HepG2 (cell line): ENCODE measurements around the gene SDK1. TPM values are rescaled to one million over a fixed set of nuclear protein-coding genes. Genes with fewer than 3 reads are reported as not detected.

Experiments used
- ATAC-seq: fragments of 200-7000 bp; cut with Tn5 transposase; 3 replicates; pipeline ENCODE4 v1.9.1; 2020; ENCODE audit warnings: mild to moderate bottlenecking, moderate library complexity
- BruUV-seq: library from RNA; stranded (reverse); fragments of 400-500 nt; replicated peaks from 2 replicates; lab custom pipeline; 2021; lab: Mats Ljungman, UMichigan
- CTCF ChIA-PET: fragments of 300-600 bp; formaldehyde crosslinking; extraction: SDS; loops from one replicate; lab custom pipeline; 2021; ENCODE audit warnings: low total read pairs, inconsistent platforms, low intra/inter-chr PET ratio; lab: Yijun Ruan, JAX
- POLR2A ChIA-PET: fragments of 350-600 bp; sonication (Branson Sonifier 250); formaldehyde crosslinking; loops from one replicate; lab custom pipeline; 2020; ENCODE audit warnings: antibody characterized with exemption, inconsistent platforms; lab: Yijun Ruan, JAX
- DNase-seq: peaks from one replicate; pipeline ENCODE4 v3.0.0-alpha.2; 2015; ENCODE audit warnings: low spot score
- FAIRE-seq: peaks from 3 replicates; lab custom pipeline; 2011; peaks lifted over from hg19 to GRCh38; lab: Jason Lieb, UNC
- H2AFZ ChIP-seq: one replicate; pipeline ENCODE4 v1.6.1; 2011; ENCODE audit warnings: low read length, inconsistent platforms
- H3K27ac ChIP-seq: fragments of 300-600 bp; 3 replicates; pipeline ENCODE4 v1.8.0; 2011; ENCODE audit warnings: mixed run types, mild to moderate bottlenecking, mixed read lengths, low read length, inconsistent platforms; ENCODE audit not compliant: insufficient read depth; ENCODE audit errors: extremely low read length
- H3K27me3 ChIP-seq, 2 experiments: fragments of 200-600 bp in 1 of 2; 2 replicates in 1 of 2; 3 replicates in 1 of 2; pipeline versions ENCODE4 v1.6.0 to v1.8.0; 2011; ENCODE audit warnings: low read length in 2 of 2, mild to moderate bottlenecking in 2 of 2, moderate library complexity in 2 of 2, inconsistent platforms in 1 of 2; ENCODE audit not compliant: insufficient read depth in 2 of 2, control insufficient read depth in 1 of 2
- H3K36me3 ChIP-seq, 2 experiments: fragments of 200-600 bp in 1 of 2; replicated peaks in 1 of 2; 2 replicates in 1 of 2; 3 replicates in 1 of 2; pipeline versions ENCODE4 v1.5.1 to v1.8.0; 2011; ENCODE audit warnings: low read length in 2 of 2, inconsistent platforms in 1 of 2; ENCODE audit not compliant: insufficient read depth in 2 of 2, control insufficient read depth in 1 of 2
- H3K4me1 ChIP-seq: 2 replicates; pipeline ENCODE4 v1.5.1; 2012; ENCODE audit warnings: low read length, inconsistent platforms; ENCODE audit not compliant: insufficient read depth
- H3K4me2 ChIP-seq: 2 replicates; pipeline ENCODE4 v1.6.0; 2011; ENCODE audit warnings: low read depth, low read length, inconsistent platforms
- H3K4me3 ChIP-seq, 3 experiments: fragments of 200-600 bp in 1 of 3; sonication (generic), shearing (Covaris generic) in 1 of 3; replicated peaks in 1 of 3; 2 replicates each; pipeline ENCODE4 v1.5.1; 2011 to 2016; ENCODE audit warnings: low read length in 3 of 3, inconsistent platforms in 2 of 3, low read depth in 2 of 3, mild to moderate bottlenecking in 2 of 3, control low read depth in 1 of 3, mixed read lengths in 1 of 3; ENCODE audit not compliant: insufficient read depth in 1 of 3
- H3K79me2 ChIP-seq: one replicate; pipeline ENCODE4 v1.6.1; 2011; ENCODE audit warnings: low read length, inconsistent platforms; ENCODE audit not compliant: insufficient read depth
- H3K9ac ChIP-seq: 2 replicates; pipeline ENCODE4 v1.6.0; 2011; ENCODE audit warnings: mild to moderate bottlenecking, low read depth, low read length, inconsistent platforms; ENCODE audit not compliant: insufficient read depth
- H3K9me3 ChIP-seq: 2 replicates; pipeline ENCODE4 v1.5.1; 2012; ENCODE audit warnings: mild to moderate bottlenecking, low read length
- H4K20me1 ChIP-seq: 2 replicates; pipeline ENCODE4 v1.6.0; 2011; ENCODE audit warnings: inconsistent platforms, mild to moderate bottlenecking, low read length, moderate library complexity; ENCODE audit not compliant: insufficient read depth
- FOXP4 ChIP-seq: sonication (generic); formaldehyde crosslinking; IDR thresholded peaks from 2 replicates; pipeline ENCODE4 v1.4.0; 2020; ENCODE audit warnings: missing genetic modification reagents
- RFXAP ChIP-seq: sonication (generic); formaldehyde crosslinking; IDR thresholded peaks from 2 replicates; pipeline ENCODE4 v1.4.0; 2020; ENCODE audit warnings: missing genetic modification reagents, borderline replicate concordance
- SKIL ChIP-seq: sonication (generic); formaldehyde crosslinking; IDR thresholded peaks from 2 replicates; pipeline ENCODE4 v1.8.0; 2022; ENCODE audit warnings: missing genetic modification reagents, mild to moderate bottlenecking, moderate library complexity, borderline replicate concordance
- SNAPC5 ChIP-seq: sonication (generic); formaldehyde crosslinking; IDR thresholded peaks from 2 replicates; pipeline ENCODE4 v1.8.1; 2023; ENCODE audit warnings: mild to moderate bottlenecking, missing genetic modification reagents, borderline replicate concordance
- TAF1 ChIP-seq: sonication (generic); formaldehyde crosslinking; IDR thresholded peaks from 2 replicates; pipeline ENCODE4 v1.4.0; 2020; ENCODE audit warnings: missing genetic modification reagents
- ZNF225 ChIP-seq: sonication (generic); formaldehyde crosslinking; IDR thresholded peaks from 2 replicates; pipeline ENCODE4 v1.4.0; 2020; ENCODE audit warnings: mild to moderate bottlenecking, missing genetic modification reagents
- ZNF350 ChIP-seq: sonication (generic); formaldehyde crosslinking; IDR thresholded peaks from 2 replicates; pipeline ENCODE4 v1.4.0; 2020; ENCODE audit warnings: mild to moderate bottlenecking, low read depth, missing genetic modification reagents, borderline replicate concordance
- ZNF513 ChIP-seq: sonication (generic); formaldehyde crosslinking; conservative IDR thresholded peaks from 2 replicates; pipeline ENCODE4 v1.5.0; 2020; ENCODE audit warnings: missing genetic modification reagents
- ZNF720 ChIP-seq: sonication (generic); formaldehyde crosslinking; IDR thresholded peaks from 2 replicates; pipeline ENCODE4 v1.4.0; 2020; ENCODE audit warnings: missing genetic modification reagents
- ZNF770 ChIP-seq: sonication (generic); formaldehyde crosslinking; IDR thresholded peaks from 2 replicates; pipeline ENCODE4 v1.5.0; 2020; ENCODE audit warnings: mild to moderate bottlenecking, missing genetic modification reagents
- WGBS: methylation state at CpG from one replicate; pipeline ENCODE4 v1.1.6; 2017; ENCODE audit warnings: low lambda C conversion rate; 5-methylcytosine and 5-hydroxymethylcytosine counted together
- in situ Hi-C: cut with HindIII; loops from 2 replicates; pipeline ENCODE4 v1.10.0; 2017; ENCODE audit warnings: low pct_unique_long_range_greater_than_20kb; ENCODE audit not compliant: extremely low pct_ligation_motif_present
- intact Hi-C: fragments of 100-400 bp; cut with micrococcal nuclease; formaldehyde crosslinking; loops from one replicate; pipeline ENCODE4 v1.10.0; 2022; ENCODE audit not compliant: unreplicated experiment
- polyA plus RNA-seq, 8 experiments: library from polyadenylated mRNA; depleted of rRNA in 3 of 8; stranded (reverse) in 7 of 8; unstranded in 1 of 8; fragments of >200 nt; fragmentation: Illumina TruSeq in 4 of 8; extraction: Trizol in 4 of 8; gene quantifications; 2 replicates each; pipeline versions ENCODE4 v1.2.1 to v1.2.3, GENCODE V29; 2011 to 2016; ENCODE audit warnings: low read depth in 4 of 8, missing spikeins in 1 of 8, mixed read lengths in 1 of 8; ENCODE audit not compliant: insufficient read depth in 1 of 8
- total RNA-seq, 5 experiments: library from RNA; depleted of rRNA; stranded (reverse); fragments of >200 nt; fragmentation: Illumina TruSeq; extraction: Trizol; gene quantifications; 2 replicates each; pipeline ENCODE4 v1.2.3, GENCODE V29; 2016; ENCODE audit warnings: low read depth in 1 of 5

The SDK1 gene
- total and polyA plus RNA-seq, 2 of the 13 experiments (the other 11 are each of a cell fraction or from before 2014, with no cell fraction given): 0.35 to 2.4 TPM

- Histone ChIP-seq H3K4me3 (no peak overlapping the region), H3K36me3 (no peaks in the 10 kb centered on the region), H3K79me2 (no peaks in the 10 kb centered on the region), H3K27ac (no peak overlapping the region), H3K4me2 (no peak overlapping the region), H3K9ac (no peak overlapping the region), H3K9me3 (no peaks in the 10 kb centered on the region), H4K20me1 (no peaks in the 10 kb centered on the region), H3K4me1 (no peaks in the 10 kb centered on the region), H3K27me3 (no peaks in the 10 kb centered on the region), H2AFZ (no peak overlapping the region)
- intact Hi-C loops: no loop called here
- in situ Hi-C loops: no loop called here
- ChIA-PET POLR2A (no interaction called here), CTCF (no interaction called here)
- FAIRE-seq (no peak), DNase-seq (no peak), ATAC-seq (no peak)
- 88% methylated on average over 1 of the region's 1 CpG for WGBS
- TF ChIP-seq FOXP4 (CRISPR knock-in tag) (no peak), SNAPC5 (no peak)
- TF ChIP-seq, all 625 proteins: peak for 0
- BruUV-seq: no TSS peak
These were observed 558.4 kb downstream of the SDK1 start for GRCh38 chr7:3859431-3859830.

- DNase-seq: no peak
- H3K4me3 ChIP-seq: no peak overlapping the region
- no peak overlapping the region for H3K27ac ChIP-seq
- no peaks in the 10 kb centered on the region for H3K36me3 ChIP-seq
- 89% methylated on average over 9 of the region's 9 CpGs for WGBS
- no peak overlapping the region for H3K9ac ChIP-seq
- intact Hi-C loops: no loop called here
- no peak overlapping the region for H2AFZ ChIP-seq
- ATAC-seq: no peak
- no peaks in the 10 kb centered on the region for H3K27me3 ChIP-seq
- no peaks in the 10 kb centered on the region for H4K20me1 ChIP-seq
- no peaks in the 10 kb centered on the region for H3K9me3 ChIP-seq
- BruUV-seq: no TSS peak
- H3K4me1 ChIP-seq: peaks cover under 1% of the 10 kb centered on the region; the same call in 1 of the 2 replicates
- H3K79me2 ChIP-seq: no peaks in the 10 kb centered on the region
- ChIA-PET CTCF (no interaction called here), POLR2A (no interaction called here)
- in situ Hi-C loops: no loop called here
- no peak overlapping the region for H3K4me2 ChIP-seq
- no peak for FAIRE-seq
- TF ChIP-seq ZNF350 (no peak), ZNF225 (CRISPR knock-in tag) (no peak), SKIL (CRISPR knock-in tag) (no peak), ZNF770 (CRISPR knock-in tag) (no peak), ZNF513 (CRISPR knock-in tag) (no peak), RFXAP (CRISPR knock-in tag) (no peak), TAF1 (no peak), ZNF720 (CRISPR knock-in tag) (no peak)
These were observed 559.9 kb downstream of the SDK1 start for GRCh38 chr7:3860932-3861331.
